ENCODE data around the gene UBXN11. TPM values are rescaled to one million over a fixed set of nuclear protein-coding genes. Genes with fewer than 3 reads are reported as not detected.

The UBXN11 gene
- total and polyA plus RNA-seq, 2 of the 13 experiments (the other 11 are each of a cell fraction or from before 2014, with no cell fraction given): 9.3 to 10.4 TPM

DNA sequence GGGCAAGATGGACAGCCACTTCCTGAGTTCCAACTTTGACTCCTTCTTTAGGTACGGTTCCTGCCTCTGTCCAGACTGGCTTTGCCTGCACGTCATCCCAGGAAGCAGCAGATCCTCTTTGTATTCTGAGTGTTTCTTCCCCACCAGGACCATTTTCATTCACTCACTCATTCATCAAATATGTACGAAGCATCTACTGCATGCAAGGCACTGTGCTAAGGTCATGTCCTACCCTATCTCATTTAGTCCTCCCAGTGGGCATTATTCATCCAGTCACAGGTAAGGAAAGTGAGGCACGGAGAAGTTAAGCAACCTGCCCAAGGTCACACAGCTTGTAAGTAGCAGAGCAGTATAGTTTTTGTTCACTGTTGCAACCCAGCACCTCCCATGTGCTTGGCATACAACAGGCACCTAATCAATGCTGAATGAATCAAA lies 33.6 kb upstream of the UBXN11 start:
- H3K27me3 ChIP-seq (ENCODE audit: control insufficient read depth in 1 of 2, insufficient read depth in 2 of 2, low read length in 2 of 2): no peaks in the 10 kb centered on the region
- no peak overlapping the region for H3K27ac ChIP-seq (ENCODE audit: extremely low read length, insufficient read depth, low read length)
- H3K4me1 ChIP-seq (ENCODE audit: insufficient read depth, low read length): peaks cover 23% of the 10 kb centered on the region
- no peaks in the 10 kb centered on the region for H4K20me1 ChIP-seq (ENCODE audit: insufficient read depth, low read length)
- POLR2A ChIA-PET: interaction anchor here (3.4 kb wide), 1 partner anchor 10 kb away, joined by 20 read pairs; no protein-coding TSS in a partner anchor
- ATAC-seq: no peak
- CTCF ChIA-PET (ENCODE audit: low intra/inter-chr PET ratio, low total read pairs): no interaction called here
- no peak overlapping the region for H3K4me2 ChIP-seq (ENCODE audit: low read depth, low read length)
- in situ Hi-C loops (cut with HindIII; ENCODE audit: extremely low pct_ligation_motif_present, low pct_unique_long_range_greater_than_20kb) (no loop called here), intact Hi-C loops (cut with micrococcal nuclease; ENCODE audit: unreplicated experiment) (no loop called here)
- H2AFZ ChIP-seq (ENCODE audit: low read length): no peak overlapping the region
- H3K36me3 ChIP-seq (replicated peaks in 1 of 2; ENCODE audit: control insufficient read depth in 1 of 2, insufficient read depth in 2 of 2, low read length in 2 of 2): no peaks in the 10 kb centered on the region
- no peak for FAIRE-seq
- H3K9ac ChIP-seq (ENCODE audit: insufficient read depth, low read depth, low read length): no peak overlapping the region
- no peak for DNase-seq (ENCODE audit: low spot score)
- TF ChIP-seq SATB2 (CRISPR knock-in tag; IDR thresholded peaks at IDR 0.05) (no peak), SP1 (IDR thresholded peaks at IDR 0.05) (no peak), SP1 (CRISPR knock-in tag; IDR thresholded peaks at IDR 0.05) (no peak), SOX5 (CRISPR knock-in tag; IDR thresholded peaks at IDR 0.05; ENCODE audit: borderline replicate concordance) (no peak), ZMYM3 (CRISPR knock-in tag; IDR thresholded peaks at IDR 0.05) (0 out of 2 replicates have a peak, but pooled peaks have one; percentile 18), GPN1 (CRISPR knock-in tag; IDR thresholded peaks at IDR 0.05; ENCODE audit: borderline replicate concordance) (no peak), ZNF484 (CRISPR knock-in tag; IDR thresholded peaks at IDR 0.05; ENCODE audit: borderline replicate concordance, low read depth) (no peak), ZKSCAN8 (CRISPR knock-in tag; IDR thresholded peaks at IDR 0.05; ENCODE audit: borderline replicate concordance) (peak; percentile 70; the same call in 1 of the 2 replicates)
- H3K4me3 ChIP-seq (replicated peaks in 1 of 3; ENCODE audit: insufficient read depth in 1 of 3, low read depth in 2 of 3, low read length in 3 of 3): no peak overlapping the region
- WGBS (ENCODE audit: low lambda C conversion rate): 88% methylated on average over 4 of the region's 4 CpGs
- no peaks in the 10 kb centered on the region for H3K79me2 ChIP-seq (ENCODE audit: insufficient read depth, low read length)
- BruUV-seq (replicated peaks): no TSS peak
- H3K9me3 ChIP-seq (ENCODE audit: low read length): no peaks in the 10 kb centered on the region

DNA sequence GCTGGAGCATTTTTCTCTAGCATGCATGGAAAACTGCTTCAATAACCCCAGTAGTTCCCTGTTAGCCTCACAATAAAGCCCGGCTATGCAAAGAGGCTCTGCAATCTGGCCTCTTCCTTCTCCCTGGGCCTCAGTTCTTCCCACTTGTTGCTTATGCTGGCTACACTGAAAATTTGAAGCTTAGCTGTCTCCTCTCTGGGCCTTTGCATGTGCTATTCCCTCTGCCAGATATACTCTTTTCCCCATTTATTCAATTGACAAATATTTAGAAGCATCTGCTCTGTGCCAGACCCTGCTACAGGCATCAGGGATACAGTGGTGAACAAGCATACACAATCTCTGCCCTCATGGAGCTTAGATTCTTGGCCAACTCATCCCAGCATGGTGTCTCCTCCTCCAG lies 32.2 kb upstream of the UBXN11 start:
- Histone ChIP-seq H3K36me3 (replicated peaks in 1 of 2; ENCODE audit: control insufficient read depth in 1 of 2, insufficient read depth in 2 of 2, low read length in 2 of 2) (no peaks in the 10 kb centered on the region), H3K4me2 (ENCODE audit: low read depth, low read length) (no peak overlapping the region), H3K27ac (ENCODE audit: extremely low read length, insufficient read depth, low read length) (no peak overlapping the region), H3K9ac (ENCODE audit: insufficient read depth, low read depth, low read length) (no peak overlapping the region), H3K27me3 (ENCODE audit: control insufficient read depth in 1 of 2, insufficient read depth in 2 of 2, low read length in 2 of 2) (no peaks in the 10 kb centered on the region), H3K4me3 (replicated peaks in 1 of 3; ENCODE audit: insufficient read depth in 1 of 3, low read depth in 2 of 3, low read length in 3 of 3) (no peak overlapping the region), H3K9me3 (ENCODE audit: low read length) (no peaks in the 10 kb centered on the region), H4K20me1 (ENCODE audit: insufficient read depth, low read length) (no peaks in the 10 kb centered on the region), H2AFZ (ENCODE audit: low read length) (no peak overlapping the region), H3K4me1 (ENCODE audit: insufficient read depth, low read length) (peaks cover 23% of the 10 kb centered on the region), H3K79me2 (ENCODE audit: insufficient read depth, low read length) (no peaks in the 10 kb centered on the region)
- no peak for ATAC-seq
- in situ Hi-C loops (cut with HindIII; ENCODE audit: extremely low pct_ligation_motif_present, low pct_unique_long_range_greater_than_20kb): no loop called here
- CTCF ChIA-PET (ENCODE audit: low intra/inter-chr PET ratio, low total read pairs): no interaction called here
- no peak for DNase-seq (ENCODE audit: low spot score)
- BruUV-seq (replicated peaks): no TSS peak
- FAIRE-seq: no peak
- 100% methylated on average over 1 of the region's 1 CpG for WGBS (ENCODE audit: low lambda C conversion rate)
- TF ChIP-seq ZNF138 (CRISPR knock-in tag; IDR thresholded peaks at IDR 0.05; ENCODE audit: low read depth): no peak
- TF ChIP-seq, protein P1, sequence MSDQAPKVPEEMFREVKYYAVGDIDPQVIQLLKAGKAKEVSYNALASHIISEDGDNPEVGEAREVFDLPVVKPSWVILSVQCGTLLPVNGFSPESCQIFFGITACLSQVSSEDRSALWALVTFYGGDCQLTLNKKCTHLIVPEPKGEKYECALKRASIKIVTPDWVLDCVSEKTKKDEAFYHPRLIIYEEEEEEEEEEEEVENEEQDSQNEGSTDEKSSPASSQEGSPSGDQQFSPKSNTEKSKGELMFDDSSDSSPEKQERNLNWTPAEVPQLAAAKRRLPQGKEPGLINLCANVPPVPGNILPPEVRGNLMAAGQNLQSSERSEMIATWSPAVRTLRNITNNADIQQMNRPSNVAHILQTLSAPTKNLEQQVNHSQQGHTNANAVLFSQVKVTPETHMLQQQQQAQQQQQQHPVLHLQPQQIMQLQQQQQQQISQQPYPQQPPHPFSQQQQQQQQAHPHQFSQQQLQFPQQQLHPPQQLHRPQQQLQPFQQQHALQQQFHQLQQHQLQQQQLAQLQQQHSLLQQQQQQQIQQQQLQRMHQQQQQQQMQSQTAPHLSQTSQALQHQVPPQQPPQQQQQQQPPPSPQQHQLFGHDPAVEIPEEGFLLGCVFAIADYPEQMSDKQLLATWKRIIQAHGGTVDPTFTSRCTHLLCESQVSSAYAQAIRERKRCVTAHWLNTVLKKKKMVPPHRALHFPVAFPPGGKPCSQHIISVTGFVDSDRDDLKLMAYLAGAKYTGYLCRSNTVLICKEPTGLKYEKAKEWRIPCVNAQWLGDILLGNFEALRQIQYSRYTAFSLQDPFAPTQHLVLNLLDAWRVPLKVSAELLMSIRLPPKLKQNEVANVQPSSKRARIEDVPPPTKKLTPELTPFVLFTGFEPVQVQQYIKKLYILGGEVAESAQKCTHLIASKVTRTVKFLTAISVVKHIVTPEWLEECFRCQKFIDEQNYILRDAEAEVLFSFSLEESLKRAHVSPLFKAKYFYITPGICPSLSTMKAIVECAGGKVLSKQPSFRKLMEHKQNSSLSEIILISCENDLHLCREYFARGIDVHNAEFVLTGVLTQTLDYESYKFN (CRISPR knock-in tag; conservative IDR thresholded peaks at IDR 0.05): no peak
- TF ChIP-seq ZNF577 (CRISPR knock-in tag; IDR thresholded peaks at IDR 0.05; ENCODE audit: borderline replicate concordance, low read depth): no peak
- no peak for TF ChIP-seq ZNF350 (CRISPR knock-in tag; IDR thresholded peaks at IDR 0.05; ENCODE audit: borderline replicate concordance, low read depth)
- TF ChIP-seq ZNF563 (CRISPR knock-in tag; IDR thresholded peaks at IDR 0.05): no peak
- no peak for TF ChIP-seq PITX1 (CRISPR knock-in tag; IDR thresholded peaks at IDR 0.05)
- POLR2A ChIA-PET: interaction anchor here (3.4 kb wide), 1 partner anchor 11 kb away, joined by 20 read pairs; no protein-coding TSS in a partner anchor
- intact Hi-C loops (cut with micrococcal nuclease; ENCODE audit: unreplicated experiment): no loop called here
